ENCODE results near the gene SPTBN1. TPM values are rescaled to one million over a fixed set of nuclear protein-coding genes. Genes with fewer than 3 reads are reported as not detected.

The SPTBN1 gene
- total and polyA plus RNA-seq, 2 of the 13 experiments (the other 11 are each of a cell fraction or from before 2014, with no cell fraction given): 123 to 299 TPM

DNA sequence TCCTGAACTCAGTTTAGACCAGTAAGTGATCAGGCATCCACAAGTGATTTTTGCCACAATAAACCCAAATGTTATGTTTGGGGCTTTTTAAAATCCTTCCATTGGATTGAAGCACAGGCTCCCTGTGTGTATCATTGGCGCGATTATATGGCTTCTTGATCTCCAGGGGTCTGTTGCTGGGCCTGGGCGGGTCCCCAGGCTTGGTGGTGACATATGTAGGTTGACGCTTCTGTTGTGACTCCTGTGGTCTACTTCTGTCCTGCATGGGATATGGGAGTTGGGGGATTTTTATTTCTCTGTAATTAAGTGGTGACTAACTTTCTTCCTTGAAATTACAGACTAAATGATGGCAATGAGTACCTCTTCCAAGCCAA is 211.1 kb downstream of the SPTBN1 start (continued):
- TF ChIP-seq, protein P1, sequence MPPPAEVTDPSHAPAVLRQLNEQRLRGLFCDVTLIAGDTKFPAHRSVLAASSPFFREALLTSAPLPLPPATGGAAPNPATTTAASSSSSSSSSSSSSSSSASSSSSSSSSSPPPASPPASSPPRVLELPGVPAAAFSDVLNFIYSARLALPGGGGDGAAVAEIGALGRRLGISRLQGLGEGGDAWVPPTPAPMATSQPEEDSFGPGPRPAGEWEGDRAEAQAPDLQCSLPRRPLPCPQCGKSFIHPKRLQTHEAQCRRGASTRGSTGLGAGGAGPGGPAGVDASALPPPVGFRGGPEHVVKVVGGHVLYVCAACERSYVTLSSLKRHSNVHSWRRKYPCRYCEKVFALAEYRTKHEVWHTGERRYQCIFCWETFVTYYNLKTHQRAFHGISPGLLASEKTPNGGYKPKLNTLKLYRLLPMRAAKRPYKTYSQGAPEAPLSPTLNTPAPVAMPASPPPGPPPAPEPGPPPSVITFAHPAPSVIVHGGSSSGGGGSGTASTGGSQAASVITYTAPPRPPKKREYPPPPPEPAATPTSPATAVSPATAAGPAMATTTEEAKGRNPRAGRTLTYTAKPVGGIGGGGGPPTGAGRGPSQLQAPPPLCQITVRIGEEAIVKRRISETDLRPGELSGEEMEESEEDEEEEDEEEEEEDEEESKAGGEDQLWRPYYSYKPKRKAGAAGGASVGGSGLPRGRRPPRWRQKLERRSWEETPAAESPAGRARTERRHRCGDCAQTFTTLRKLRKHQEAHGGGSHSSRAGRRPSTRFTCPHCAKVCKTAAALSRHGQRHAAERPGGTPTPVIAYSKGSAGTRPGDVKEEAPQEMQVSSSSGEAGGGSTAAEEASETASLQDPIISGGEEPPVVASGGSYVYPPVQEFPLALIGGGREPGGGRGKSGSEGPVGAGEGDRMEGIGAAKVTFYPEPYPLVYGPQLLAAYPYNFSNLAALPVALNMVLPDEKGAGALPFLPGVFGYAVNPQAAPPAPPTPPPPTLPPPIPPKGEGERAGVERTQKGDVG (CRISPR knock-in tag; IDR thresholded peaks at IDR 0.05; ENCODE audit: borderline replicate concordance): 0 out of 2 replicates have a peak, but pooled peaks have one; percentile 5
- TF ChIP-seq ZNF678 (CRISPR knock-in tag; IDR thresholded peaks at IDR 0.05) (no peak), PAF1 (CRISPR knock-in tag; IDR thresholded peaks at IDR 0.05) (0 out of 2 replicates have a peak, but pooled peaks have one; percentile 14), RCOR2 (CRISPR knock-in tag; IDR thresholded peaks at IDR 0.05) (peak; percentile 5; the same call in 1 of the 2 replicates)
- TF ChIP-seq, protein P2, sequence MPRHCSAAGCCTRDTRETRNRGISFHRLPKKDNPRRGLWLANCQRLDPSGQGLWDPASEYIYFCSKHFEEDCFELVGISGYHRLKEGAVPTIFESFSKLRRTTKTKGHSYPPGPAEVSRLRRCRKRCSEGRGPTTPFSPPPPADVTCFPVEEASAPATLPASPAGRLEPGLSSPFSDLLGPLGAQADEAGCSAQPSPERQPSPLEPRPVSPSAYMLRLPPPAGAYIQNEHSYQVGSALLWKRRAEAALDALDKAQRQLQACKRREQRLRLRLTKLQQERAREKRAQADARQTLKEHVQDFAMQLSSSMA (CRISPR knock-in tag; IDR thresholded peaks at IDR 0.05): 0 out of 2 replicates have a peak, but pooled peaks have one; percentile 48
- TF ChIP-seq, protein P3, sequence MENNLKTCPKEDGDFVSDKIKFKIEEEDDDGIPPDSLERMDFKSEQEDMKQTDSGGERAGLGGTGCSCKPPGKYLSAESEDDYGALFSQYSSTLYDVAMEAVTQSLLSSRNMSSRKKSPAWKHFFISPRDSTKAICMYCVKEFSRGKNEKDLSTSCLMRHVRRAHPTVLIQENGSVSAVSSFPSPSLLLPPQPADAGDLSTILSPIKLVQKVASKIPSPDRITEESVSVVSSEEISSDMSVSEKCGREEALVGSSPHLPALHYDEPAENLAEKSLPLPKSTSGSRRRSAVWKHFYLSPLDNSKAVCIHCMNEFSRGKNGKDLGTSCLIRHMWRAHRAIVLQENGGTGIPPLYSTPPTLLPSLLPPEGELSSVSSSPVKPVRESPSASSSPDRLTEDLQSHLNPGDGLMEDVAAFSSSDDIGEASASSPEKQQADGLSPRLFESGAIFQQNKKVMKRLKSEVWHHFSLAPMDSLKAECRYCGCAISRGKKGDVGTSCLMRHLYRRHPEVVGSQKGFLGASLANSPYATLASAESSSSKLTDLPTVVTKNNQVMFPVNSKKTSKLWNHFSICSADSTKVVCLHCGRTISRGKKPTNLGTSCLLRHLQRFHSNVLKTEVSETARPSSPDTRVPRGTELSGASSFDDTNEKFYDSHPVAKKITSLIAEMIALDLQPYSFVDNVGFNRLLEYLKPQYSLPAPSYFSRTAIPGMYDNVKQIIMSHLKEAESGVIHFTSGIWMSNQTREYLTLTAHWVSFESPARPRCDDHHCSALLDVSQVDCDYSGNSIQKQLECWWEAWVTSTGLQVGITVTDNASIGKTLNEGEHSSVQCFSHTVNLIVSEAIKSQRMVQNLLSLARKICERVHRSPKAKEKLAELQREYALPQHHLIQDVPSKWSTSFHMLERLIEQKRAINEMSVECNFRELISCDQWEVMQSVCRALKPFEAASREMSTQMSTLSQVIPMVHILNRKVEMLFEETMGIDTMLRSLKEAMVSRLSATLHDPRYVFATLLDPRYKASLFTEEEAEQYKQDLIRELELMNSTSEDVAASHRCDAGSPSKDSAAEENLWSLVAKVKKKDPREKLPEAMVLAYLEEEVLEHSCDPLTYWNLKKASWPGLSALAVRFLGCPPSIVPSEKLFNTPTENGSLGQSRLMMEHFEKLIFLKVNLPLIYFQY (CRISPR knock-in tag; IDR thresholded peaks at IDR 0.05; ENCODE audit: borderline replicate concordance): no peak
